Astrocyte of the cerebellum (primary cell): Measurements from ENCODE around the gene RNF186.
"Not testable (repeated sequence)": the region's sequence is repeated elsewhere in the genome, so short reads cannot be mapped to it uniquely, and the experiment has no call there.

Experiments used
- DNase-seq: peaks from one replicate; pipeline ENCODE4 v3.0.0-alpha.2; 2011; ENCODE audit warnings: low read depth
- H3K4me3 ChIP-seq: 2 replicates; pipeline ENCODE4 v1.5.1; 2011; ENCODE audit warnings: mild to moderate bottlenecking, low read depth, low read length, moderate library complexity
- in situ Hi-C: cut with HindIII; loops from 2 replicates; pipeline ENCODE4 v1.10.0; 2017; ENCODE audit warnings: low sequenced_read_pairs
- TF ChIP-seq, protein P1 (sequence below): IDR thresholded peaks from 2 replicates; pipeline ENCODE4 v1.5.1; 2012; ENCODE audit warnings: low read length, low read depth, moderate library complexity, mild to moderate bottlenecking; ENCODE audit errors: missing control alignments

Gene RNF186

DNA sequence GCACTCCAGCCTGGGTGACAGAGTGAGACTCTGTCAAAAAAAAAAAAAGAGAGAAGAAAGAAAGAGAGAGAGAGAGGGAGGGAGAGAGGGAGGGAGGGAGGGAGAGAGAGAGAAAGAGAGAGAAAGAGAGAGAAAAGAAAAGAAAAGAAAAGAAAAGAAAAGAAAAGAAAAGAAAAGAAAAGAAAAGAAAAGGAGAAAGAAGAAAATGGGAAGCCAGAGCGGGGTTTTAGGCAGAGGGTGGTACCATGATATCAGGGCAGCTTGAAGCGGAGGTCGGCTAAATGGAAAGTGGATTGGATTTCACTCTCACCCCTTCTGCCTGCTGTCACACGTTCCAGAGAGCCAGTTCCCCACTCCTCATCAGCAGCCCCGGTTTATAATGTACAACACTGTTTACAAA lies 17.3 kb downstream of the RNF186 start:
- H3K4me3 ChIP-seq = no peak overlapping the region
- TF ChIP-seq, protein P1, sequence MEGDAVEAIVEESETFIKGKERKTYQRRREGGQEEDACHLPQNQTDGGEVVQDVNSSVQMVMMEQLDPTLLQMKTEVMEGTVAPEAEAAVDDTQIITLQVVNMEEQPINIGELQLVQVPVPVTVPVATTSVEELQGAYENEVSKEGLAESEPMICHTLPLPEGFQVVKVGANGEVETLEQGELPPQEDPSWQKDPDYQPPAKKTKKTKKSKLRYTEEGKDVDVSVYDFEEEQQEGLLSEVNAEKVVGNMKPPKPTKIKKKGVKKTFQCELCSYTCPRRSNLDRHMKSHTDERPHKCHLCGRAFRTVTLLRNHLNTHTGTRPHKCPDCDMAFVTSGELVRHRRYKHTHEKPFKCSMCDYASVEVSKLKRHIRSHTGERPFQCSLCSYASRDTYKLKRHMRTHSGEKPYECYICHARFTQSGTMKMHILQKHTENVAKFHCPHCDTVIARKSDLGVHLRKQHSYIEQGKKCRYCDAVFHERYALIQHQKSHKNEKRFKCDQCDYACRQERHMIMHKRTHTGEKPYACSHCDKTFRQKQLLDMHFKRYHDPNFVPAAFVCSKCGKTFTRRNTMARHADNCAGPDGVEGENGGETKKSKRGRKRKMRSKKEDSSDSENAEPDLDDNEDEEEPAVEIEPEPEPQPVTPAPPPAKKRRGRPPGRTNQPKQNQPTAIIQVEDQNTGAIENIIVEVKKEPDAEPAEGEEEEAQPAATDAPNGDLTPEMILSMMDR = no peak
- in situ Hi-C loops = no loop called here
- no peak for DNase-seq

DNA sequence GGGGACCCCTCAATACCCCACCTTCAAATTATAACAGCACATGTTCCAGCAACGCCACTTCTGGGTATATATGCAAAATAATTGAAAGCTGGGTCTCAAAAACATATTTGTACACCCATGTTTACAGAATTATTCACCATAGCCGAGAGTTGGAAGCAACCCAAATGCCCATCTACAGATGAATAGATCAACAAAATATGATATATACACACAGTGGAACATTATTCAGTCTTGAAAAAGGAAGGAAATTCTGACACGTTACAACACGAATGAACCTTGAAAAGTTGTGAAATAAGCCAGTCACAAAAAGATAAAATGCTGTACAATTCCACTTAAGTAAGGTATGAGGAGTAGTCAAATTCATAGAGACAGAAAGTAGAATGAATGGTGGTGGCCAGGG lies 20.5 kb downstream of the RNF186 start:
- TF ChIP-seq, protein P1 = no peak
- H3K4me3 ChIP-seq = no peak overlapping the region
- no peak for DNase-seq
- in situ Hi-C loops = no loop called here

DNA sequence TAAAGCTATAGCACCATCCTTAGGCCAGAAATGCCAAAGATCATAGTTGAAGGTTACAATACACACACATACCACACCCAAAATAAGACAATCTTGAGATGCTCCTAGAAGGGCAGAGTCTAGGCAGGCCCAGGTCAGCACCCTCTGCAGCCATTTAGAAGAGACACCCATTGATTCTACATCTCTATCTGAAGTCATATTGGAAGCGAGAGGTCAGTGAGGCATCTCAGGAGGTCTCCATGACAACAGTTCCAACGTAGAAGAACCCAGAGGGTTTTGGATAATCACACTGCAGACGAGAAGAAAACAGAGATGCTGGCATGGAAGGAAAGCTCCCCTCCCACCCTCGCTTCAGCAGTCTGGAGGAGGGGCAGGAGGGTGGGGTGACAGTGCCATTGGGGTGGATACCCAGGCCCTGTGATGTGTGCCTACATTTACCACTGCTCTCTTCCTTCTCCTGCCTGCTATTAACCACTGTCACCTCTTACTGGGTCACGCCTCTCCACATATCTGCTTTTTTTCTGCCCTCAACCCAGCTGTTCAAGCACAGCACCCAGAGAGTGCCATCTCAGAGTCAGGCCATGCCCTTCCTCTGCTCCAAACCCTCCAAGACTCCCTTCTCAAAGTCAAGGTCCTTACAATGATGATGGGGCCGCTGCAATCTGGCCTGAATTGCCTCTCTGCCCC lies 21.6 kb downstream of the RNF186 start:
- TF ChIP-seq, protein P1 = no peak
- in situ Hi-C loops = no loop called here
- H3K4me3 ChIP-seq = no peak overlapping the region
- DNase-seq = no peak

DNA sequence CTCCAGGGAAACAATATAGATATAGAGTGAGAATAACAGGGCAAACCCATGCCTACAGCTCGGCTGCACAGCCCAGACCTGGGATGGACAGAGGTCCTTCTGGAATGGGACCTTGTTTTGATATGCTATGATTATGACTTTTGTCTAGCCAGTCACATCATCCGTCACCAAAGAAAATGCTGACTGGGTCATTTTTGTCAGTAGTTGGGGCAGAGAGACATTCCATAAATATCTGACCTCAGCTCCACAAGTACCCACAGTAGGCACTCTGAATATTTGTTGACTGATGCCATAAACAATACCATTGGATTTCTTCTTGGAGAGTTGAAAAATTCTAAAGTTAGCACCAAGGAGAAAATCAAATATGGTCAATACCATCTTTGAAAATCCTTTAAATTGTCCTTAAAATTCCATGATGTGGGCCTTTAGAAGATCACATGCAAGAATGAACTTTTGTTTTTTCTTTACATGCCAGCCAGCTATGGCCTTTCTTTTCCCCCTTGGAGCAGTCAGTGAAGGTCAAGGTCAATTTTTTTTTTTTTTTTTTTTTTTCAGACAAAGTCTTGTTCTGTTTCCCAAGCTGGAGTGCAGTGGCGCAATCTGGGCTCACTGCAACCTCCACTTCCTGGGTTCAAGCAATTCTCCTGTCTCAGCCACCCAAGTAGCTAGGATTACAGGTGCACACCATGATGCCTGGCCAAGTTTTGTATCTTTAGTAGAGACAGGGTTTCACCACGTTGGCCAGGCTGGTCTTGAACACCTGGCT lies 22.7 kb downstream of the RNF186 start:
- TF ChIP-seq, protein P1 = no peak
- in situ Hi-C loops = no loop called here
- DNase-seq = no peak
- no peak overlapping the region for H3K4me3 ChIP-seq

DNA sequence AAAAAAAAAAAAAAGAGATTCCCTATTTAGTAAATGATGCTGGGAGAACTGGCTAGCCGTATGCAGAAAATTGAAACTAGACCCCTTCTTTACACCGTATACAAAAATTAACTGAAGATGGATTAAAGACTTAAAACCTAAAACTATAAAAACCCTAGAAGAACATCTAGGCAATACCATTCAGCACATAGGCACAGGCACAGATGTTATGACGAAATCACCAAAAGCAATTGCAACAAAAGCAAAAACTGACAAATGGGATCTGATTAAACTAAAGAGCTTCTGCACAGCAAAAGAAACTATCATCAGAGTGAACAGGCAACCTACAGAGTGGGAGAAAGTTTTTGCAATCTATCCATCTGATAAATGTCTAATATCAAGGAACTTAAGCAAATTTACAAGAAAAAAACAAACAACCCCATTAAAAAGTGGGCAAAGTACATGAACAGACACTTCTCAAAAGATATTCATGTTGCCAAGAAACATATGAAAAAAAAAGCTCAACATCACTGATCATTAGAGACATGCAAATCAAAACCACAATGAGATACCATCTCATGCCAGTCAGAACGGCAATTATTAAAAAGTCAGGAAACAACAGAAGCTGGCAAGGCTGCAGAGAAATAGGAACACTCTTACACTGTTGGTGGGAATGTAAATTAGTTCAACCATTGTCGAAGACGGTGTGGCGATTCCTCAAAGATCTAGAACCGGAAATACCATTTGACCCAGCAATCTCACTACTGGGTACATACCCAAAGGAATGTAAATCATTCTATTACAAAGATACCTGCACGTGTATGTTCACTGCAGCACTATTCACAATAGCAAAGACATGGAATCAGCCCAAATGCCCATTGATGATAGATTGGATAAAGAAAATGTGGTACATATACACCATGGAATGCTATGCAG lies 24.8 kb downstream of the RNF186 start:
- DNase-seq, H3K4me3 ChIP-seq, in situ Hi-C loops: not testable (repeated sequence)

DNA sequence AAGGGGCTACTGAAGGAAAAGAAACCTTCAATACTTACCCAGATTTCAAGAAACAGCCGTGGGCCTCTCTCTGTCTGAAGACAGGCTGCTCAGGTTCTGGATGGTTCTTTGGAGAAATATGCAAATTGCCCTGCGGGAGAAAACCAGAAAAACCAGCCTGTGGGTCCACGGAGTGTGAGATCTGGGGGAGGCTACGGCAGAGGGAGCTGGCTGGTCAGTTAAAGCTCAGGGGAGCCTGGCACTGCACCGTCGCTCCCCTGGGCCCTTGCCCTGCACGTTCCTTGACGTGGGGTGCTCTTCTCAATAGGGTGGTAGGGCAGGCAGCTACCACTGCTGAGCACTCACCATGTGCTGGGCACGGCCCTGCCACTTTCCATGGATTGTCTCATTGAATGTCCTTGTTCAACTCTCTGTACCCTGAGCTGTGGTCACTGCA lies 28.1 kb downstream of the RNF186 start:
- in situ Hi-C loops = no loop called here
- DNase-seq = no peak
- no peak overlapping the region for H3K4me3 ChIP-seq
- TF ChIP-seq, protein P1 = no peak
